ENCODE data around the gene RIMKLB.

Gene RIMKLB

DNA sequence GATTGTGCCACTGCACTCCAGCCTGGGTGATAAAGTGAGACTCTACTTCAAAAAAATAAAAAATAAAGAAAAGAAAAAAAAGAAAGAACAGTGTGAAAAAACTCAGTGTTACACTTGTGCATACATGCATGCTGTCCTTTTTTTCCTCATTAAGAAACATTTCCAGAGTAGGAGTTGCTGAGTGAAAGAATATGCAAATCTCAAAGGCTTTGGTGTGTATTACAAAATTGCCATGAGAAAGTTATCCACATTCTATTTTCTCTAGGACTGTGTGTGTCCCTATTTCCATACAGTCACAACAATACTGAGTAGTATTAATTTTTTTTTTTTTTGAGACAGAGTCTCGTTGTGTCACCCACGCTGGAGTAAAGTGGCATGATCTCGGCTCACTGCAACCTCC, 123.8 kb downstream of the RIMKLB start:
- DNase-seq = no peak

GRCh38 chr12:8822298-8822697, 124.5 kb downstream of the RIMKLB start, which contains the start of gene A2ML1:
Gene A2ML1 (plus strand): TSS chr12:8822621. CDS start chr12:8822652, 31 bp downstream.
- DNase-seq = no peak

DNA sequence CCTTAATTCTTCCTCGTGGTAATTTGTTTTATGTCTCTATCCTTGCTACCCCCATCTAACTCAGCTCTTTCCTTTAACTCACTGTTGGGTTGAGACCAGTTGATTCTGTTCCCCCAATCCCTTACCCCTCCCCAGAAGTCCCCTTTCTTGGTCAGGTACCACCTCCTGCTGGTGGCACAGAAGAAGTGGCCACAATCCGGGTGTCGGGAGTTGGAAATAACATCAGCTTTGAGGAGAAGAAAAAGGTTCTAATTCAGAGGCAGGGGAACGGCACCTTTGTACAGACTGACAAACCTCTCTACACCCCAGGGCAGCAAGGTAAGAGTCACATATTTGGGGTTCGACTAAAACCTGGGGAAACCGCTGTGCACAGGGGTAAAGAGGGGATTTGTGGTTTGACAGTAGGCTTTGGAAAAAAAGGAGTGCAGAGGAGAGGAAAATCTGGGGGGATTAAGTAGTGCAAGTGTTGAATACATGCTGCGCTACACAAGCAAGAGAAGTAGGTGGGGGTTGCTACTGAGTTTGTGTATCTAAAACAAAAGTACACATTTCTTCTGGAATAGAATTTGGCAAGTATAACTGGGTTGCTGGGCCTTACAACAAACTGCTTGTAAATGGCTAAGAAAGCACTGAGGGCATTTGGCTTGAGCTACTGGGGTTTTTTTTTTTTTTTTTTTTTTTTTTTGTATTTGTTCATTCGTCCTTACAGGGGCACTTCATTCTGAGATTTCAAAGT, 125.9 kb downstream of the RIMKLB start:
- DNase-seq = no peak

DNA sequence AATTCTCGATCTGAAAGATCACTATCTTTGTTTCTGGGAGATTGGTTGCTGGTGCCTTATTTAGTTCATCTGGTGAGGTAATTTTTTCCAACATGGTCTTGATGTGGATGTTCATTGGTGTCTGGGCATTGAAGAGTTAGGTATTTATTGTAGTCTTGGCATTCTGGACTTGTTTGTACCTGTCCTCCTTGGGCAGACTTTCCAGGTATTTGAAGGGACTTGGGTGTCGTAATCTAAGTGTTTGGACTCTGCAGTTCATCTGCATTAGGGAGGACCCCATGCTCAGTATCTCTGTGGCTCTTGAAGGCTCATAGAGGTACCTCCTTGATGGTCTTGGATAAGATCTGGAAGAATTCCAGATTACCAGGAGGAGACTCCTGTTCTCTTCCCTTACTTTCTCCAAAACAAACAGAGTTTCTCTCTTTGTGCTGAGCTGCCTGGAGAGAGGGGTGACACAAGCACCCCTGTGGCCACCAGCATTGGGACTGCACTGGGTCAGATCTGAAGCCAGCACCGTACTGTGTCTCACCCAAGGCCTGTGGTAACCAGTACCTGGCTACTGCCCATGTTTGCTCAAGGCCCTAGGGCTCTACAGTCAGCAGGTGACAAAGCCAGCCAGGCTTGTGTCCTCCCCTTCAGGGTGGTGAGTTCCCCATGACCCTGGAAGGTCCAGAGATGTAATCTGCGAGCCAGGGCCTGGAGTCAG, 129.9 kb downstream of the RIMKLB start:
- no peak for DNase-seq

GRCh38 chr12:8828257-8829124, 130.7 kb downstream of the RIMKLB start:
- no peak for DNase-seq

GRCh38 chr12:8829125-8829518, 131.3 kb downstream of the RIMKLB start:
- no peak for DNase-seq

DNA sequence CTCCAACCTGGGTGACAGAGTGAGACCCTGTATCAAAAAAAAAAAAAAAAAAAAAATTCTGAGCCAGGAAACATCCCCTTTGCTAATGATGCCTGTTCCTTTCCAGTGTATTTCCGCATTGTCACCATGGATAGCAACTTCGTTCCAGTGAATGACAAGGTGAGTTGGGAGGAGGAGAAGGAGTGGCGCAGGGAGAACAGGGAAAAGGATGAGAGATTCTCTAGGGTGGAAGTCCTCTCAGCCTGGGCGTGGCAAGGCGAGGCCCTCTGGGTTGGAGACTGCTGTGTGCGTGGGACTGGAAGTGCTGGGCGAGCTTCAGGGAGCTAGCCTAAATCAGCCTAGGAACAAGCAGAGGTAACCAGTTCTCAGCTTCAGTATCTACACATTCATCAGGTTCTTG, 131.8 kb downstream of the RIMKLB start:
- no peak for DNase-seq

DNA sequence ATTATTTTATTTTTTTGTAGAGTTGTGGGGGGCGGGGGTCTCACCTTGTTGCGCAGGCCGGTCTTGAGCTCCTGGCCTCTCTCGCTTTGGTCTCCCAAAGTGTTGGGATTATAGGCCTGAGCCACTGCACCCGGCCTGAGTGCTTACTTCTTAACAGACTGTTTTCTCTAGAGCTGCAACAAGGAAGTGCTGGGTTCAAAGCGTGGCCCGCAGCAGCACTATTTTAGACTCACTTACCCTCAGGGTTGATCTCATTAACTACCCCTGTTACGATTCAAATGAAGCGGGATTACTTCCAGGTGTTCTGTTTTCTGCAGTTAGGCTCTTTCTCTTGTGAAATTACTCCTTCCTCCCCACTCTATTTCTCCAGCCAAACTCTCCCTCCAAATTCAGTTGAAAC, 133.3 kb downstream of the RIMKLB start:
- DNase-seq = no peak

DNA sequence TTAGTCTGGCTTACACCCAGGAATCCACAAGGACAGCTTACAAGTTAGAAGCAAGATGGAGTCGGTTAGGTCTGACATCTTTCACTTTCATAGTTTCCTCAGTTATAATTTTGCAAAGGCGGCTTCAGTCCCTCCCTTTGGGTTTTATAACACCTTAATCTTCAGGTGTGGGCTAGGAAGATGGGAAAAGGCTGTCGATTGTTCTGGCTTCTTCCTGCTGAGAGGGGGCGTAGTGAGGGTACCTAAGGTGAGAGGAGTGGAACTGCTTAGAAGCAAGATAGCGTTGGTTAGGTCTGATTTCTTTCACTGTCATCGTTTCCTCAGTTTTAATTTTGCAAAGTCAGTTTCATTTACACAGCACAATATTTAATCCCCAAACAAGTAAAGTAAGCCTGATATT, 134.7 kb downstream of the RIMKLB start:
- no peak for DNase-seq
